A549 (cell line): ENCODE data around the gene ITPRIPL2. TPM values are rescaled to one million over a fixed set of nuclear protein-coding genes. Genes with fewer than 3 reads are reported as not detected.

ENCODE experiments used
- ATAC-seq, 2 experiments: fragments of 200-7000 bp in 1 of 2; fragments of >200 bp in 1 of 2; cut with Nextera tagmentation in 1 of 2; cut with Tn5 transposase in 1 of 2; 3 replicates each; pipeline versions ENCODE4 v1.8.0 to v1.9.1; 2018 to 2020; ENCODE audit warnings: mild to moderate bottlenecking in 1 of 2, moderate library complexity in 1 of 2
- CTCF ChIA-PET: fragments of 300-600 bp; sonication (Branson Sonifier 250); formaldehyde crosslinking; extraction: SDS; loops from one replicate; lab custom pipeline; 2021; ENCODE audit warnings: antibody characterized with exemption, inconsistent platforms; lab: Yijun Ruan, JAX
- POLR2A ChIA-PET: fragments of 350-600 bp; formaldehyde crosslinking; extraction: SDS; loops from one replicate; lab custom pipeline; 2021; ENCODE audit warnings: antibody characterized with exemption, inconsistent platforms; lab: Yijun Ruan, JAX
- DNase-seq, 2 experiments: peaks; one replicate each; pipeline versions ENCODE4 v3.0.0 to v3.0.0-alpha.2; 2011 to 2016; ENCODE audit warnings: low read depth in 1 of 2, low spot score in 1 of 2
- FAIRE-seq: peaks from 2 replicates; lab custom pipeline; 2011; peaks lifted over from hg19 to GRCh38; lab: Jason Lieb, UNC
- H3K27ac ChIP-seq, 2 experiments: fragments of >200 bp; sonication (Bioruptor Twin); formaldehyde crosslinking; 3 replicates each; pipeline ENCODE4 v1.5.1; 2016 to 2017
- H3K4me1 ChIP-seq: fragments of >200 bp; sonication (Bioruptor Twin); formaldehyde crosslinking; 3 replicates; pipeline ENCODE4 v1.6.1; 2016
- H3K4me2 ChIP-seq: fragments of >200 bp; sonication (Bioruptor Twin); formaldehyde crosslinking; 3 replicates; pipeline ENCODE4 v1.6.1; 2016
- H3K4me3 ChIP-seq: fragments of >200 bp; sonication (Bioruptor Twin); formaldehyde crosslinking; 3 replicates; pipeline ENCODE4 v1.5.1; 2016
- H3K9me3 ChIP-seq: fragments of >200 bp; sonication (Bioruptor Twin); formaldehyde crosslinking; 3 replicates; pipeline ENCODE4 v1.6.1; 2016
- BHLHE40 ChIP-seq: IDR thresholded peaks from 2 replicates; pipeline ENCODE4 v1.6.1; 2012; ENCODE audit warnings: low read depth, low read length, inconsistent platforms
- CBX8 ChIP-seq: fragments of 200-600 bp; sonication (generic); IDR thresholded peaks from 2 replicates; pipeline ENCODE4 v1.6.1; 2016
- CHD2 ChIP-seq: fragments of 150-350 bp; IDR thresholded peaks from 2 replicates; pipeline ENCODE4 v1.6.1; 2014; ENCODE audit warnings: low read length; ENCODE audit not compliant: partially characterized antibody
- CHD4 ChIP-seq: fragments of 200-600 bp; sonication (generic); IDR thresholded peaks from 2 replicates; pipeline ENCODE4 v1.6.1; 2016; ENCODE audit warnings: antibody characterized with exemption, mild to moderate bottlenecking, borderline replicate concordance
- CTCF ChIP-seq: fragments of >200 bp; sonication (Bioruptor Twin); formaldehyde crosslinking; IDR thresholded peaks from 3 replicates; pipeline ENCODE4 v1.5.1; 2016
- EHMT2 ChIP-seq: fragments of 200-600 bp; sonication (generic); IDR thresholded peaks from 2 replicates; pipeline ENCODE4 v1.6.1; 2016; ENCODE audit warnings: antibody characterized with exemption, low read depth, mild to moderate bottlenecking, moderate library complexity
- ESRRA ChIP-seq: fragments of 150-350 bp; IDR thresholded peaks from 2 replicates; pipeline ENCODE4 v1.6.1; 2014; ENCODE audit warnings: mild to moderate bottlenecking, low read length, borderline replicate concordance
- FOSB ChIP-seq: fragments of 250-450 bp; sonication (Bioruptor Pico); IDR thresholded peaks from 2 replicates; pipeline ENCODE4 v1.5.0; 2020; ENCODE audit warnings: mild to moderate bottlenecking, moderate library complexity
- FOSL2 ChIP-seq, 2 experiments: fragments of 450-650 bp in 1 of 2; fragments of >200 bp in 1 of 2; sonication (Bioruptor Twin) in 1 of 2; formaldehyde crosslinking; IDR thresholded peaks; 2 replicates each; pipeline versions ENCODE4 v1.5.0 to v1.6.1; 2016 to 2020; ENCODE audit warnings: mild to moderate bottlenecking in 1 of 2, moderate library complexity in 1 of 2
- HDAC2 ChIP-seq: fragments of 200-600 bp; sonication (generic); IDR thresholded peaks from 2 replicates; pipeline ENCODE4 v1.6.1; 2016
- HES2 ChIP-seq: fragments of >200 bp; sonication (Bioruptor Twin); formaldehyde crosslinking; IDR thresholded peaks from 2 replicates; pipeline ENCODE4 v1.6.1; 2016
- HMGXB4 ChIP-seq: fragments of 250-450 bp; sonication (Bioruptor Pico); IDR thresholded peaks from 2 replicates; pipeline ENCODE4 v1.5.0; 2021; ENCODE audit warnings: mild to moderate bottlenecking, moderate library complexity, borderline replicate concordance
- JUN ChIP-seq, 2 experiments: fragments of >200 bp; sonication (Bioruptor Twin); formaldehyde crosslinking; IDR thresholded peaks; 2 replicates in 1 of 2; 3 replicates in 1 of 2; pipeline ENCODE4 v1.6.1; 2016 to 2017
- KDM1A ChIP-seq: fragments of 200-600 bp; sonication (generic); IDR thresholded peaks from 2 replicates; pipeline ENCODE4 v1.6.1; 2016; ENCODE audit warnings: low read depth, mild to moderate bottlenecking
- MAFK ChIP-seq: fragments of 450-650 bp; IDR thresholded peaks from 2 replicates; pipeline ENCODE4 v1.6.1; 2014; ENCODE audit not compliant: partially characterized antibody
- MAZ ChIP-seq: fragments of 150-350 bp; IDR thresholded peaks from 2 replicates; pipeline ENCODE4 v1.6.1; 2014; ENCODE audit warnings: antibody characterized with exemption, low read depth, low read length, borderline replicate concordance
- PHF8 ChIP-seq: fragments of 200-600 bp; sonication (generic); IDR thresholded peaks from 2 replicates; pipeline ENCODE4 v1.6.1; 2016; ENCODE audit warnings: low read depth, mild to moderate bottlenecking, antibody characterized with exemption, moderate library complexity, borderline replicate concordance
- POLR2AphosphoS2 ChIP-seq: conservative IDR thresholded peaks from 2 replicates; pipeline ENCODE4 v1.6.1; 2012; ENCODE audit warnings: low read length, improper control_type of control experiment, inconsistent platforms
- RARB ChIP-seq: fragments of 250-450 bp; sonication (Bioruptor Pico); IDR thresholded peaks from 2 replicates; pipeline ENCODE4 v1.8.0; 2021; ENCODE audit warnings: mild to moderate bottlenecking, moderate library complexity
- SREBF2 ChIP-seq: fragments of 450-650 bp; IDR thresholded peaks from 2 replicates; pipeline ENCODE4 v1.6.1; 2014; ENCODE audit warnings: mild to moderate bottlenecking, moderate library complexity
- TFCP2L1 ChIP-seq: fragments of 250-450 bp; sonication (Bioruptor Pico); IDR thresholded peaks from 2 replicates; pipeline ENCODE4 v1.5.0; 2021; ENCODE audit warnings: mild to moderate bottlenecking
- USF2 ChIP-seq: fragments of 450-650 bp; IDR thresholded peaks from 2 replicates; pipeline ENCODE4 v1.6.1; 2014; ENCODE audit warnings: antibody characterized with exemption
- ZFP36 ChIP-seq: fragments of 450-650 bp; IDR thresholded peaks from 2 replicates; pipeline ENCODE4 v1.6.1; 2014; ENCODE audit warnings: borderline replicate concordance; ENCODE audit not compliant: partially characterized antibody
- ZNF302 ChIP-seq: fragments of 250-450 bp; sonication (Bioruptor Pico); IDR thresholded peaks from 2 replicates; pipeline ENCODE4 v1.9.0; 2021; ENCODE audit warnings: inconsistent platforms, mild to moderate bottlenecking, moderate library complexity
- WGBS: methylation state at CpG from one replicate; pipeline ENCODE4 v1.1.6; 2017; ENCODE audit errors: missing lambda C conversion rate; 5-methylcytosine and 5-hydroxymethylcytosine counted together
- polyA plus RNA-seq, 4 experiments: library from polyadenylated mRNA; depleted of rRNA in 3 of 4; stranded (reverse); fragments of >200 nt; fragmentation: RNase III in 1 of 4; extraction: RNeasy Plus Mini Kit Qiagen cat#74134 plus additional on column Dnase treatment in 1 of 4; gene quantifications; 2 replicates in 3 of 4; 3 replicates in 1 of 4; pipeline ENCODE4 v1.2.3, GENCODE V29; 2011 to 2017

Gene ITPRIPL2
- polyA plus RNA-seq, 2 of the 4 experiments (the other 2 are of a cell fraction), result 15.5 to 17.5 TPM

GRCh38 chr16:19139436-19140091, 25.8 kb downstream of the ITPRIPL2 start:
- FAIRE-seq (no peak), ATAC-seq (no peak), DNase-seq (no peak)
- POLR2A ChIA-PET, result no interaction called here
- H3K4me3 ChIP-seq, result no peak overlapping the region
- CTCF ChIA-PET, result interaction anchor here (0.6 to 3.7 kb wide), 9 partner anchors 16 to 209 kb away, joined by 3 to 13 read pairs (median 3); no protein-coding TSS in a partner anchor
- H3K27ac ChIP-seq, result peak overlapping the region; percentile 45 to 76
- H3K4me2 ChIP-seq, result peak overlapping the region; percentile 87
- peaks cover 60% of the 10 kb centered on the region for H3K4me1 ChIP-seq
- H3K9me3 ChIP-seq, result no peaks in the 10 kb centered on the region
- WGBS, result 71% methylated on average over 5 of the region's 5 CpGs
- TF ChIP-seq POLR2AphosphoS2, result no peak
- no peak for TF ChIP-seq FOSL2 (IDR thresholded peaks at IDR 0.05)
- TF ChIP-seq FOSL2 (CRISPR knock-in tag; IDR thresholded peaks at IDR 0.05), result no peak
- no peak for TF ChIP-seq CBX8
- TF ChIP-seq JUN (IDR thresholded peaks at IDR 0.05), result no peak
- no peak for TF ChIP-seq MAZ
- peak; percentile 74; the same call in 1 of the 2 replicates for TF ChIP-seq CHD4
- no peak for TF ChIP-seq RARB (CRISPR knock-in tag)
- peak; percentile 76; the same call in 1 of the 2 replicates for TF ChIP-seq HDAC2
- TF ChIP-seq EHMT2, result no peak
- TF ChIP-seq KDM1A, result peak; percentile 94
- no peak for TF ChIP-seq ESRRA
- TF ChIP-seq, all 56 proteins: peak for 3

- no peak for FAIRE-seq
- Histone ChIP-seq H3K27ac (peak overlapping the region; percentile 45 to 76; a peak in 4 of 6 replicates), H3K4me1 (peaks cover 56% of the 10 kb centered on the region), H3K9me3 (no peaks in the 10 kb centered on the region), H3K4me2 (peak overlapping the region; percentile 87), H3K4me3 (no peak overlapping the region)
- DNase-seq, result no peak
- POLR2A ChIA-PET, result no interaction called here
- 65% methylated on average over 2 of the region's 2 CpGs for WGBS
- CTCF ChIA-PET, result interaction anchor here (0.6 to 2.8 kb wide), 6 partner anchors 23 to 210 kb away, joined by 3 to 13 read pairs (median 3); no protein-coding TSS in a partner anchor
- TF ChIP-seq ESRRA, result no peak
- no peak for TF ChIP-seq USF2
- no peak for TF ChIP-seq PHF8
- TF ChIP-seq ZFP36, result peak; percentile 41
- no peak for TF ChIP-seq ZNF302 (CRISPR knock-in tag)
- no peak for ATAC-seq
Observed at GRCh38 chr16:19140396-19140795, 26.6 kb downstream of the ITPRIPL2 start.

- ATAC-seq (no peak), FAIRE-seq (no peak), DNase-seq (no peak)
- peaks cover 29% of the 10 kb centered on the region for H3K4me1 ChIP-seq
- WGBS, result 78% methylated on average over 8 of the region's 8 CpGs
- POLR2A ChIA-PET, result no interaction called here
- no peak overlapping the region for H3K4me2 ChIP-seq
- CTCF ChIA-PET, result interaction anchor here (1.0 to 2.5 kb wide), 5 partner anchors 11 to 61 kb away, joined by 3 to 4 read pairs (median 3); no protein-coding TSS in a partner anchor
- TF ChIP-seq CHD2, result no peak
- H3K9me3 ChIP-seq, result peaks cover 7% of the 10 kb centered on the region; the same call in 1 of the 3 replicates
- no peak overlapping the region for H3K4me3 ChIP-seq
- no peak overlapping the region for H3K27ac ChIP-seq
Observed at GRCh38 chr16:19142939-19143598, 29.3 kb downstream of the ITPRIPL2 start.

GRCh38 chr16:19143599-19143956, 29.8 kb downstream of the ITPRIPL2 start:
- H3K4me2 ChIP-seq, result no peak overlapping the region
- FAIRE-seq (no peak), ATAC-seq (no peak), DNase-seq (no peak)
- H3K4me3 ChIP-seq, result no peak overlapping the region
- peaks cover 12% of the 10 kb centered on the region; the same call in 1 of the 3 replicates for H3K9me3 ChIP-seq
- POLR2A ChIA-PET, result no interaction called here
- CTCF ChIA-PET, result interaction anchor here (1.0 to 2.5 kb wide), 8 partner anchors 10 to 58 kb away, joined by 3 to 4 read pairs (median 3); no protein-coding TSS in a partner anchor
- peaks cover 24% of the 10 kb centered on the region for H3K4me1 ChIP-seq
- H3K27ac ChIP-seq, result no peak overlapping the region
- 84% methylated on average over 9 of the region's 9 CpGs for WGBS
- TF ChIP-seq HMGXB4 (CRISPR knock-in tag) (no peak), MAFK (no peak), PHF8 (no peak), FOSB (CRISPR knock-in tag) (no peak), SREBF2 (no peak), EHMT2 (no peak), CTCF (no peak), HDAC2 (no peak), HES2 (no peak), BHLHE40 (no peak), TFCP2L1 (CRISPR knock-in tag) (no peak)
